Measurements from ENCODE around the gene NRARP. TPM values are rescaled to one million over a fixed set of nuclear protein-coding genes. Genes with fewer than 3 reads are reported as not detected.

Gene NRARP
- total and polyA plus RNA-seq, 2 of the 13 experiments (the other 11 are each of a cell fraction or from before 2014, with no cell fraction given), result 0.22 to 0.46 TPM

DNA sequence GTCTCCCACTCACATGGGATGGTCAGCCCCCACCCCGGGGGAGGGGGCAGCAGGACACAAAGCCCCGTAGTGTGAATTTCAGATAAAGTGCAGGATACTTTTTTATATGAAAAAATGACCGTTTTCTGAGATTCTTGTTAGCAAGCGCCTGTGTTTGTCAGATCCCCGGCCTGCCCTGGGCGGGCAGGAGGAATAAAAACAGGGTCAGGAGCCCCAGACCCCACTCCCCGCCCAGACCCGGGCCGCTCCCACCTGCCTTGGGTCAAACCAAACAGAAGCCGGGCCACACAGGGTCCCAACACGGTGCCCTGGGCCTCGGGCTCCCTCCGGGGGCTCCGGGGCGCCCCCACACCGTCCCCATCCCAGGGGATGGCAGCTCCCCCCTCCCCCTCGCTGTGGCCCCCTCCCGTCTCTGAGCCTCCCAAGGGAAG lies 13.5 kb upstream of the NRARP start:
- Histone ChIP-seq H4K20me1 (ENCODE audit: insufficient read depth, low read length) (peaks cover 4% of the 10 kb centered on the region; the same call in 1 of the 2 replicates), H3K9me3 (ENCODE audit: low read length) (no peaks in the 10 kb centered on the region), H2AFZ (ENCODE audit: low read length) (no peak overlapping the region), H3K9ac (ENCODE audit: insufficient read depth, low read depth, low read length) (no peak overlapping the region), H3K4me3 (replicated peaks in 1 of 3; ENCODE audit: insufficient read depth in 1 of 3, low read depth in 2 of 3, low read length in 3 of 3) (peak overlapping the region in 1 of 3 experiments; percentile 6; a peak in 1 of 6 replicates), H3K4me2 (ENCODE audit: low read depth, low read length) (no peak overlapping the region), H3K36me3 (replicated peaks in 1 of 2; ENCODE audit: control insufficient read depth in 1 of 2, insufficient read depth in 2 of 2, low read length in 2 of 2) (no peaks in the 10 kb centered on the region), H3K27me3 (ENCODE audit: control insufficient read depth in 1 of 2, insufficient read depth in 2 of 2, low read length in 2 of 2) (peaks cover 20 to 68% of the 10 kb centered on the region in 2 experiments), H3K27ac (ENCODE audit: extremely low read length, insufficient read depth, low read length) (no peak overlapping the region), H3K4me1 (ENCODE audit: insufficient read depth, low read length) (peaks cover 51% of the 10 kb centered on the region), H3K79me2 (ENCODE audit: insufficient read depth, low read length) (no peaks in the 10 kb centered on the region)
- in situ Hi-C loops (cut with HindIII; ENCODE audit: extremely low pct_ligation_motif_present, low pct_unique_long_range_greater_than_20kb) (no loop called here), intact Hi-C loops (cut with micrococcal nuclease; ENCODE audit: unreplicated experiment) (no loop called here)
- ATAC-seq, result no peak
- no peak for FAIRE-seq
- CTCF ChIA-PET (ENCODE audit: low intra/inter-chr PET ratio, low total read pairs), result no interaction called here
- POLR2A ChIA-PET, result no interaction called here
- no peak for TF ChIP-seq SRF (IDR thresholded peaks at IDR 0.05; ENCODE audit: low read depth, low read length)
- no peak for TF ChIP-seq FOSL1 (CRISPR knock-in tag; IDR thresholded peaks at IDR 0.05; ENCODE audit: borderline replicate concordance)
- no peak for TF ChIP-seq MIER2 (CRISPR knock-in tag; IDR thresholded peaks at IDR 0.05)
- TF ChIP-seq ZSCAN12 (CRISPR knock-in tag; IDR thresholded peaks at IDR 0.05), result no peak
- no peak for TF ChIP-seq PHB2 (IDR thresholded peaks at IDR 0.05; ENCODE audit: partially characterized antibody)
- no peak for TF ChIP-seq TFDP1 (CRISPR knock-in tag; IDR thresholded peaks at IDR 0.05; ENCODE audit: borderline replicate concordance)
- no peak for TF ChIP-seq SMAD1 (CRISPR knock-in tag; IDR thresholded peaks at IDR 0.05; ENCODE audit: borderline replicate concordance, low read depth)
- TF ChIP-seq ZSCAN21 (CRISPR knock-in tag; IDR thresholded peaks at IDR 0.05; ENCODE audit: borderline replicate concordance), result no peak
- TF ChIP-seq ZNF780A (CRISPR knock-in tag; IDR thresholded peaks at IDR 0.05), result no peak
- TF ChIP-seq STAT5B (CRISPR knock-in tag; IDR thresholded peaks at IDR 0.05), result no peak
- TF ChIP-seq, protein P1, sequence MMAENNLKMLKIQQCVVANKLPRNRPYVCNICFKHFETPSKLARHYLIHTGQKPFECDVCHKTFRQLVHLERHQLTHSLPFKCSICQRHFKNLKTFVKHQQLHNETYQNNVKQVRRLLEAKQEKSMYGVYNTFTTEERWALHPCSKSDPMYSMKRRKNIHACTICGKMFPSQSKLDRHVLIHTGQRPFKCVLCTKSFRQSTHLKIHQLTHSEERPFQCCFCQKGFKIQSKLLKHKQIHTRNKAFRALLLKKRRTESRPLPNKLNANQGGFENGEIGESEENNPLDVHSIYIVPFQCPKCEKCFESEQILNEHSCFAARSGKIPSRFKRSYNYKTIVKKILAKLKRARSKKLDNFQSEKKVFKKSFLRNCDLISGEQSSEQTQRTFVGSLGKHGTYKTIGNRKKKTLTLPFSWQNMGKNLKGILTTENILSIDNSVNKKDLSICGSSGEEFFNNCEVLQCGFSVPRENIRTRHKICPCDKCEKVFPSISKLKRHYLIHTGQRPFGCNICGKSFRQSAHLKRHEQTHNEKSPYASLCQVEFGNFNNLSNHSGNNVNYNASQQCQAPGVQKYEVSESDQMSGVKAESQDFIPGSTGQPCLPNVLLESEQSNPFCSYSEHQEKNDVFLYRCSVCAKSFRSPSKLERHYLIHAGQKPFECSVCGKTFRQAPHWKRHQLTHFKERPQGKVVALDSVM (CRISPR knock-in tag; IDR thresholded peaks at IDR 0.05), result no peak
- TF ChIP-seq ZNF547 (CRISPR knock-in tag; IDR thresholded peaks at IDR 0.05), result no peak
- no peak for TF ChIP-seq ZNF674 (CRISPR knock-in tag; IDR thresholded peaks at IDR 0.05; ENCODE audit: low read depth)
- TF ChIP-seq KAT8 (CRISPR knock-in tag; IDR thresholded peaks at IDR 0.05), result no peak
- TF ChIP-seq, protein P2, sequence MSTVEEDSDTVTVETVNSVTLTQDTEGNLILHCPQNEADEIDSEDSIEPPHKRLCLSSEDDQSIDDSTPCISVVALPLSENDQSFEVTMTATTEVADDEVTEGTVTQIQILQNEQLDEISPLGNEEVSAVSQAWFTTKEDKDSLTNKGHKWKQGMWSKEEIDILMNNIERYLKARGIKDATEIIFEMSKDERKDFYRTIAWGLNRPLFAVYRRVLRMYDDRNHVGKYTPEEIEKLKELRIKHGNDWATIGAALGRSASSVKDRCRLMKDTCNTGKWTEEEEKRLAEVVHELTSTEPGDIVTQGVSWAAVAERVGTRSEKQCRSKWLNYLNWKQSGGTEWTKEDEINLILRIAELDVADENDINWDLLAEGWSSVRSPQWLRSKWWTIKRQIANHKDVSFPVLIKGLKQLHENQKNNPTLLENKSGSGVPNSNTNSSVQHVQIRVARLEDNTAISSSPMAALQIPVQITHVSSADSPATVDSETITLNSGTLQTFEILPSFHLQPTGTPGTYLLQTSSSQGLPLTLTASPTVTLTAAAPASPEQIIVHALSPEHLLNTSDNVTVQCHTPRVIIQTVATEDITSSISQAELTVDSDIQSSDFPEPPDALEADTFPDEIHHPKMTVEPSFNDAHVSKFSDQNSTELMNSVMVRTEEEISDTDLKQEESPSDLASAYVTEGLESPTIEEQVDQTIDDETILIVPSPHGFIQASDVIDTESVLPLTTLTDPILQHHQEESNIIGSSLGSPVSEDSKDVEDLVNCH (CRISPR knock-in tag; IDR thresholded peaks at IDR 0.05), result no peak
- TF ChIP-seq RBFOX2 (IDR thresholded peaks at IDR 0.05; ENCODE audit: low read depth, low read length), result no peak
- no peak for TF ChIP-seq ZNF598 (CRISPR knock-in tag; IDR thresholded peaks at IDR 0.05; ENCODE audit: borderline replicate concordance)
- TF ChIP-seq ZNF768 (CRISPR knock-in tag; IDR thresholded peaks at IDR 0.05), result no peak
- TF ChIP-seq ZKSCAN1 (IDR thresholded peaks at IDR 0.05; ENCODE audit: low read length), result no peak
- DNase-seq (ENCODE audit: low spot score), result no peak
- no TSS peak for BruUV-seq (replicated peaks)
- 33% methylated on average over 11 of the region's 18 CpGs for WGBS (ENCODE audit: low lambda C conversion rate)
